ENCODE measurements around the gene DNAJB1.
A peak's percentile ranks its signal among the peaks of the same experiment; 100 is the strongest.

Gene DNAJB1

GRCh38 chr19:14502334-14503092, 15.7 kb downstream of the DNAJB1 start:
- FAIRE-seq, result no peak
- DNase-seq (ENCODE audit: insufficient read length, low spot score), result no peak
- no peak for TF ChIP-seq SPI1 (IDR thresholded peaks at IDR 0.05; ENCODE audit: low read depth, low read length)
- TF ChIP-seq POU2F2 (IDR thresholded peaks at IDR 0.05; ENCODE audit: low read depth, low read length), result no peak
- no peak for TF ChIP-seq PAX5 (IDR thresholded peaks at IDR 0.05; ENCODE audit: insufficient read depth, low read length, severe bottlenecking)
- no peak for TF ChIP-seq POLR2AphosphoS5 (IDR thresholded peaks at IDR 0.05; ENCODE audit: low read depth, low read length)

- TF ChIP-seq POLR2A (IDR thresholded peaks at IDR 0.05; ENCODE audit: low read depth, low read length) (no peak), POLR2AphosphoS5 (IDR thresholded peaks at IDR 0.05; ENCODE audit: low read depth, low read length) (no peak), POU2F2 (IDR thresholded peaks at IDR 0.05; ENCODE audit: low read depth, low read length) (no peak), TAF1 (IDR thresholded peaks at IDR 0.05; ENCODE audit: low read depth, low read length) (no peak), SPI1 (IDR thresholded peaks at IDR 0.05; ENCODE audit: low read depth, low read length) (no peak), PAX5 (IDR thresholded peaks at IDR 0.05; ENCODE audit: insufficient read depth, low read length, severe bottlenecking) (no peak)
- FAIRE-seq (no peak), DNase-seq (ENCODE audit: insufficient read length, low spot score) (no peak)
Observed at GRCh38 chr19:14497228-14497921, 20.8 kb downstream of the DNAJB1 start.

GRCh38 chr19:14496834-14497227, 21.4 kb downstream of the DNAJB1 start:
- FAIRE-seq, result no peak
- TF ChIP-seq TAF1 (IDR thresholded peaks at IDR 0.05; ENCODE audit: low read depth, low read length), result no peak
- TF ChIP-seq POU2F2 (IDR thresholded peaks at IDR 0.05; ENCODE audit: low read depth, low read length), result no peak
- no peak for TF ChIP-seq POLR2A (IDR thresholded peaks at IDR 0.05; ENCODE audit: low read depth, low read length)
- TF ChIP-seq SPI1 (IDR thresholded peaks at IDR 0.05; ENCODE audit: low read depth, low read length), result no peak
- no peak for TF ChIP-seq POLR2AphosphoS5 (IDR thresholded peaks at IDR 0.05; ENCODE audit: low read depth, low read length)
- TF ChIP-seq PAX5 (IDR thresholded peaks at IDR 0.05; ENCODE audit: insufficient read depth, low read length, severe bottlenecking), result no peak
- DNase-seq (ENCODE audit: insufficient read length, low spot score), result no peak

GRCh38 chr19:14496029-14496833, 22.0 kb downstream of the DNAJB1 start, which contains the start of gene GIPC1:
TSS of gene GIPC1 (minus strand) at chr19:14496127. CDS start at chr19:14482976, 13,151 bp downstream.
- FAIRE-seq (peak; percentile 90), DNase-seq (ENCODE audit: insufficient read length, low spot score) (peak; percentile 99)
- TF ChIP-seq PAX5 (IDR thresholded peaks at IDR 0.05; ENCODE audit: insufficient read depth, low read length, severe bottlenecking) (no peak), POLR2AphosphoS5 (IDR thresholded peaks at IDR 0.05; ENCODE audit: low read depth, low read length) (no peak), TAF1 (IDR thresholded peaks at IDR 0.05; ENCODE audit: low read depth, low read length) (no peak), SPI1 (IDR thresholded peaks at IDR 0.05; ENCODE audit: low read depth, low read length) (no peak), POU2F2 (IDR thresholded peaks at IDR 0.05; ENCODE audit: low read depth, low read length) (no peak), POLR2A (IDR thresholded peaks at IDR 0.05; ENCODE audit: low read depth, low read length) (no peak)

GRCh38 chr19:14495672-14496028, 22.5 kb downstream of the DNAJB1 start:
- no peak for DNase-seq (ENCODE audit: insufficient read length, low spot score)
- no peak for TF ChIP-seq PAX5 (IDR thresholded peaks at IDR 0.05; ENCODE audit: insufficient read depth, low read length, severe bottlenecking)
- TF ChIP-seq TAF1 (IDR thresholded peaks at IDR 0.05; ENCODE audit: low read depth, low read length), result no peak
- TF ChIP-seq POU2F2 (IDR thresholded peaks at IDR 0.05; ENCODE audit: low read depth, low read length), result no peak
- TF ChIP-seq POLR2A (IDR thresholded peaks at IDR 0.05; ENCODE audit: low read depth, low read length), result no peak
- no peak for TF ChIP-seq POLR2AphosphoS5 (IDR thresholded peaks at IDR 0.05; ENCODE audit: low read depth, low read length)
- no peak for TF ChIP-seq SPI1 (IDR thresholded peaks at IDR 0.05; ENCODE audit: low read depth, low read length)

GRCh38 chr19:14494910-14495671, 23.1 kb downstream of the DNAJB1 start:
- TF ChIP-seq POU2F2 (IDR thresholded peaks at IDR 0.05; ENCODE audit: low read depth, low read length) (no peak), POLR2A (IDR thresholded peaks at IDR 0.05; ENCODE audit: low read depth, low read length) (no peak), PAX5 (IDR thresholded peaks at IDR 0.05; ENCODE audit: insufficient read depth, low read length, severe bottlenecking) (no peak), TAF1 (IDR thresholded peaks at IDR 0.05; ENCODE audit: low read depth, low read length) (no peak), SPI1 (IDR thresholded peaks at IDR 0.05; ENCODE audit: low read depth, low read length) (no peak), POLR2AphosphoS5 (IDR thresholded peaks at IDR 0.05; ENCODE audit: low read depth, low read length) (no peak)
- FAIRE-seq, result no peak
- no peak for DNase-seq (ENCODE audit: insufficient read length, low spot score)

More at GRCh38 chr19:14495672-14496028, 22.5 kb downstream of the DNAJB1 start:
- FAIRE-seq, result no peak

- TF ChIP-seq POLR2A (IDR thresholded peaks at IDR 0.05; ENCODE audit: low read depth, low read length), result no peak
- TF ChIP-seq PAX5 (IDR thresholded peaks at IDR 0.05; ENCODE audit: insufficient read depth, low read length, severe bottlenecking), result no peak
- no peak for TF ChIP-seq POLR2AphosphoS5 (IDR thresholded peaks at IDR 0.05; ENCODE audit: low read depth, low read length)
- TF ChIP-seq POU2F2 (IDR thresholded peaks at IDR 0.05; ENCODE audit: low read depth, low read length), result no peak
- TF ChIP-seq TAF1 (IDR thresholded peaks at IDR 0.05; ENCODE audit: low read depth, low read length), result no peak
- TF ChIP-seq SPI1 (IDR thresholded peaks at IDR 0.05; ENCODE audit: low read depth, low read length), result no peak
- FAIRE-seq, result no peak
- DNase-seq (ENCODE audit: insufficient read length, low spot score), result no peak
Observed at GRCh38 chr19:14494411-14494810, 23.8 kb downstream of the DNAJB1 start.

GRCh38 chr19:14492756-14493337, 25.4 kb downstream of the DNAJB1 start:
- DNase-seq (ENCODE audit: insufficient read length, low spot score) (no peak), FAIRE-seq (no peak)
- TF ChIP-seq SPI1 (IDR thresholded peaks at IDR 0.05; ENCODE audit: low read depth, low read length) (no peak), POLR2AphosphoS5 (IDR thresholded peaks at IDR 0.05; ENCODE audit: low read depth, low read length) (no peak), POU2F2 (IDR thresholded peaks at IDR 0.05; ENCODE audit: low read depth, low read length) (no peak), POLR2A (IDR thresholded peaks at IDR 0.05; ENCODE audit: low read depth, low read length) (no peak), PAX5 (IDR thresholded peaks at IDR 0.05; ENCODE audit: insufficient read depth, low read length, severe bottlenecking) (no peak), TAF1 (IDR thresholded peaks at IDR 0.05; ENCODE audit: low read depth, low read length) (no peak)

Data from GM12891 (cell line).